GM19395 (cell line): Measurements from ENCODE around the gene CFAP44.
A peak's percentile ranks its signal among the peaks of the same experiment; 100 is the strongest.
"Not testable (repeated sequence)": the region's sequence is repeated elsewhere in the genome, so short reads cannot be mapped to it uniquely, and the experiment has no call there.

Source experiments
- ATAC-seq: cut with Tn5 transposase; IDR thresholded peaks from one replicate; pipeline ENCODE4 v1.9.1; 2021; ENCODE audit warnings: mild to moderate bottlenecking, moderate library complexity; ENCODE audit not compliant: unreplicated experiment

Gene CFAP44, protein sequence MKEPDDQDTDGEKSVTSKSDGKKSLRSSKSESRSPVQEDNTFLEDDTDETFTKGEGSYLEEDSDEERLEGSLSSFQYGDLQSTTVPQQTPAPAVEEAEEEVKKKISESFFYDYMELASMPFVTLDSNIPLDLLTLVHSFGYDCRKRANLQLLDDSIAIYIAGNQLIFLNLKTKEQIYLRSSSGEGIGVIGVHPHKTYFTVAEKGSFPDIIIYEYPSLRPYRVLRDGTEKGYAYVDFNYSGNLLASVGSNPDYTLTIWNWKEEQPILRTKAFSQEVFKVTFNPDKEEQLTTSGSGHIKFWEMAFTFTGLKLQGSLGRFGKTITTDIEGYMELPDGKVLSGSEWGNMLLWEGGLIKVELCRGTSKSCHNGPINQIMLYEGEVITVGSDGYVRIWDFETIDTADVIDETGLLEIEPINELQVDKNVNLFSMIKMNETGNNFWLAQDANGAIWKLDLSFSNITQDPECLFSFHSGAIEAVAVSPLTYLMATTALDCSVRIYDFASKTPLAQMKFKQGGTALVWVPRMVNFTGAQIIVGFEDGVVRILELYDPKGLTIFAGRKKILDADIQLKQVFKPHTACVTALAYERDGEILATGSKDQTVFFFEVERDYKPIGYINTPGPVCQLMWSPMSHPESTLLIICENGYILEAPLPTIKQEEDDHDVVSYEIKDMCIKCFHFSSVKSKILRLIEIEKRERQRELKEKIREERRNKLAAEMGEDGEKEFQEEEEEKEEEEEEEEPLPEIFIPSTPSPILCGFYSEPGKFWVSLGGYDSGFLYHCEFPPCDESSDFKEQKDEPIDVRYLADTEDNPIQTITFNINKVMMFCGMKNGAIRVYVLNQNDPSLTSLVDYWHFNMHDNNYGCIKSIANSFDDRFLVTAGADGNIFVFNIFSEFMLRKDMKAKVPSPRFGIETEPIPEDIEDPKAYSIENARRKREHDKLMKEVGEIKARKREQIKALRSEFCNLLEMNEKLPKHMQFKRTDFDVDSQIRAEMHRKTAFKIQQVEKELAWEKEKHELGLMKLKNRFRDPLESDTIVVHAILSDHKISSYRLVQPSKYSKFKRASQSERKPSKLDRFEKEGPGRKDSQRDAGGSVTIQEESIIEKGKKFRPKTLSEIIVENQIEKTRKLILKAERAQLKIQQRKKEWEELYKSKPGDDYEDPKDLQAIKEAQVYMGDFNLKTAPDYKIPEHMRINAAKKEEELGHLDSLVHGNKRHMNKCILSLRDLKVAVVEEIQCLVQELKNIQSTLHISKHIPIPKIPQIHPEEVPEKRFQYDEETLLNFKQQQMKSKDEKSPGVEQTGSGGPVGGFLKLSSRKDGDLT (N-terminal part only)

DNA sequence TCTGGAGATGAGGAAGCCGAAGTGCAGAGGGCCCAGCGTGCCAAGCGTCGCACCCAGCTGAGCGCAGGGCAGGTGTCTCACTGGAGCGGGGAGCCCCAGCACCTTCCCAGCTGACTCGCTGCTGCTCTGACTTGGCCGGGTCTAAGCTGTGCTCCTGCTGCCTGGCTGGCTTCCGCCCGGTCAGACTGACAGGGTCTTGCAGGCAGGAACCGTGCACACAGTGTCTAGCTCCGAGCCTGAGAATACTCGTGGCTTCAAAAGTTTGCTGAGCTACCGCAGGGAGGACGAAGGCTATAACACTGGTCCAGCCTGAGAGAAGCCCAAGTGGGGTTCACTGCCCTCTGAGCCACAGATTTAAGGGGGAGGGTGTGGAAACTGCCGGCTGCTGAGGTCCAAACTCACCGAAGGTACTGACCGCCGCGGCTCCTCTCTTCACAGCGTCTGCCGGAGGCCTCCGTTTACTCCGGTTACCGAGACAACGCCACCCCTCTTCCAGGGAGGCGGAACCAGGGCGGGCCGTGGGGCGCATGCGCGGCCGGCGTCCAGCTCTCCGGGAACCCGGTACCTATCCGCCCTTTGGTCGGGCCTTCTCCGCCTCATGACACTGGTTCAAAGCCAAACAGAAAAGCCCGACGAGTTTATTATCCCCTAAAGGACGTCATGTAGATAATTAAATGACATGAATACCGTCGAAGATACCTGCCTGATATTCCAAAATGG, at the start of gene CFAP44:
CFAP44 (minus strand) TSS at position 443 of the 720 bp plus-strand sequence. CDS start 7,829 bp downstream, outside the sequence.
- no peak for ATAC-seq

DNA sequence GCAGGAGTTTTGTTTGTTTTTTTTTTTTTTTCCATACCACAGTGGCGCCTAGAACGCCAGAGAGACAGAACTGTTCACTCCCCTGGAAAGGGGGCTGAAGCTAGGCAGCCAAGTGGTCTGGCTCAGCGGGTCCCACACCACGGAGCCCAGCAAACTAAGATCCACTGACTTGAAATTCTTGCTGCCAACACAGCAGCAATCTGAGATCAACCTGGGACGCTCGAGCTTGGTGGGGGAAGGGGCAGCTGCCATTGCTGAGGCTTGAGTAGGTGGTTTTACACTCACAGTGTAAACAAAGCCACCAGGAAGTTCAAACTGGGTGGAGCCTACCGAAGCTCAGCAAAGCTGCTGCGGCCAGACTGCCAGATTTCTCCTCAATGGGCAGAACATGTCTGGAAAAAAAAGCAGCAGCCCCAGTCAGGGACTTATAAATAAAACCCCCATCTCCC, 43.9 kb upstream of the CFAP44 start:
- no peak for ATAC-seq

DNA sequence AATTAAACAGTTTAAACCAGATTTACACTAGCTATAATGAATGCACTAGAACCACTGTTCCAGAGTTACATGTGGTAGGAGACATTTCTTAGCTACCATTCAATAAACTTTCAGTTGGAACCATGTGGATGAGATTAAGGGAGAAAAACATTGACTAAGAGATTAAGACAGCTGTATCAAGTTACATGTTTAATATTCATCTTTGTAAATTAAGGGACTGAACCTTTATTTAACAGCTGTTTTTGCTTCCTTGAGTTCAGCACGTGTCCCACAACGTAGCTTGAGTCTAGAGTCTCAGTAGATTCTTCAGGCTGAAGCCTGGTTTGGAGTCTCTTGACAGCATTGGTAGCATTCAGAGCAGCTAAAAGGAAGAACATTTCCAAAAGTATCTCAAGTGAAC, 27.2 kb upstream of the CFAP44 start:
- no peak for ATAC-seq

DNA sequence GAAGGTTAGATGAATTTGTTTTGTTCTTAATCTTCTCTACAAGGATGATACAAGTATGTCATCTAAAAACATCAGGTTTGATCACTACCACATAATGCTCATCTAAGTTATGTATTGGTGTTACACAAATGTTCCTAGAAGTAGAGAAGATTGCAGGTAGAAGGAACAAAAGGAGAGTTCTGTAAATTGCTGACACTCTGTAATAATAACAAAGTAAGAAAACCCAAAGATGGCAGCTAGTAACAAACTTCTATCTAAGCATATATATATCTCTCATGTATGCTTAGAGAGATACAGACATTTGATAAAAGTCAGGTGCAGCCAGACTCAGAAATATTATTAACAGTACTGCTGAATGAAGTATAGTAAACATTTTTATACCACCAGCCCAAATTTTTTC, 20.2 kb upstream of the CFAP44 start:
- ATAC-seq = no peak

DNA sequence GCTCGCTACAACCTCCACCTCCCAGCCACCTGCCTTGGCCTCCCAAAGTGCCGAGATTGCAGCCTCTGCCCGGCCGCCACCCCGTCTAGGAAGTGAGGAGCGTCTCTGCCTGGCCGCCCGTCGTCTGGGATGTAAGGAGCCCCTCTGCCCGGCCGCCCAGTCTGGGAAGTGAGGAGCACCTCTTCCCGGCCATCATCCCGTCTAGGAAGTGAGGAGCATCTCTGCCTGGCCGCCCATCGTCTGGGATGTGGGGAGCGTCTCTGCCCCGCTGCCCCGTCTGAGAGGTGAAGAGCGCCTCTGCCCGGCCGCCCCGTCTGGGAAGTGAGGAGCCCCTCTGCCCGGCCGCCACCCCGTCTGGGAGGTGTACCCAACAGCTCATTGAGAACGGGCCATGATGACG, 17.3 kb upstream of the CFAP44 start:
- ATAC-seq = not testable (repeated sequence)

DNA sequence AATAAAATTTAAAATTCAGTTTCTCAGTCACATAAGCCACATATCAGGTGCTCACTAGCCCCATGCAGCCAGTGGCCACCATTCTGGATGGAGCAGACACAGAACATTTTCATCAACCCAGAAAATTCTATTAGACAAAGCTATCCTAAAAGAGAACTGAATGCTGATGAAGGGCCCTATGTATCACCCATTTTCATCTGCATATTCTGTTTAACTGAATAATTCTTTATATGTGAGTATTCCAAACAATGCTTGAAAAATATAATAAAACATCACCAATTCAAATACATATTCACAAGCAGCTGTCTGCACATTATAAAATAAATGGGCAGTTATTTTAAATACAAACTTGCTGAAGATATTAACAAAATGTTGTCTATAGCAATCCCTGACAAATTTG, 14.2 kb upstream of the CFAP44 start:
- ATAC-seq = no peak

DNA sequence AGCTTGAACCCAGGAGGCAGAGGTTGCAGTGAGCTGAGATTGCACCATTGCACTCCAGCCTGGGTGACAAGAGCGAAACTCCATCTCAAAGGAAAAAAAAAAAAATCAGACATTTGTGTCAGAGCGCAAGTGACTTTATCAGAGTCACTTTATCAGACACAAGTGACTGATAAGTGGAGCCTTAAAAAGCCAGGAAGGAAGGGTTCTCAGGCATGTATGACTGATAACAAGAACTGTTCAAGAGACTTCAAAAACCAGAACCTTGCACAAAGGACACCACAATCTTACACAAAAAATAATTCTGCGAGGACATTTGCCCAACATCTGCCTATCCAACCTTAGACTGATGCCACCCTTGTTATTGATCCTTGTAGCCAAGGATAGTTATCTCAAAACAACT, 13.3 kb upstream of the CFAP44 start:
- ATAC-seq = no peak

DNA sequence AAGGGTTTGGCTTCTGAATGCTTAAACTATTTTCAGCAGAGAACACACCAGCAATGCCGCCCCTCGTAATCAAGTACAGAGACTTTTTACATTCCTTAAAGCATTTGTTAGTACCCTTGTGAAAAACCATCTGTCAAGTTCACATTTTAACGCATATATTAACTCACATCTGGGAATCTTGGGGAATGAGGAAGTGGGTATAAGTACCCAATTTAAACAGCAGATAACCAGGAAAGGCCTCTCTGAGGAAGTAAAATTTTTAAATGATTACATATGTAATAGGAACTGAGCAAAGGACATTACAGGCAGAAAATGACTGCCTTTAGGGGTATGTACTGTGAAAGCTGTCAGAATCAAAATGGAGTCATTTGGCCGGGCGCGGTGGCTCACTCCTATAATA, 12.8 kb upstream of the CFAP44 start:
- ATAC-seq = no peak

DNA sequence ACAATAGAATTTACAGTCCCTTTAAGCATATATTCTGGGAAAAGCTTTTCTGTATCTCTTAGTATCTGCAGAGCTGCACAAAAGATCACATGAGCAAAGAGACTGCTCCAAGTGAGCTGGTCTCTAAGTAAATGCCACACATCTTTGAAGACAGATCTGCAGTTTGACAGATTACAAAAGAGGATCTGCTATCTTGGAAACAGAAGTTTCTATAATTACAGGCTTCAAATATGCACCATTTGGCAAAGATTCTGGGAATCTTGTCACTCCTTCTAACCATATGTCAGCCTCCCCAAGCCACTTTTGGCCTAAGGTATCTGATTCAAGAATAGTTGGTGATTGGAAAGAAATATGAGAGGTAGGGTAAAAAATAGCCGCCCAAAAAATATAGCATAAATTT, 9.6 kb upstream of the CFAP44 start:
- no peak for ATAC-seq

DNA sequence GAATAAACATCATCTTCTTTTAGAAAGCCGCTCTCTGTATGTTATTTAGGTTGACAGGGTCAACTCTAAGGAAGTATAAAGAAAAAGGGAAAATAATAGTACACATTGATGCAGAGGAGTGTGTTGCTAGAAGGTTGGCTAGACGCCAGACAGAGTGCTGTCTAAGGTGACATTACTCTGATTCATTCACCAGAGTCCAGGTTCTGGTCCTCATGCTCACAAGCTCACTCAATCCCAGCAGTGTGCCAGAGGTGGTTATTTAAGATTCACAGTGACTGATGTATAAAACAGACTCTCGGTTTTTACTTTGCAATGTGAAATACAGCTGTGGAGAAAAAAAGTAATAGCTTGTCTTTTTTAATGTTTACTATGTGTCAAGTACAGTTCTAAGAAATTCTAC, 1.7 kb downstream of the CFAP44 start:
- ATAC-seq = no peak

DNA sequence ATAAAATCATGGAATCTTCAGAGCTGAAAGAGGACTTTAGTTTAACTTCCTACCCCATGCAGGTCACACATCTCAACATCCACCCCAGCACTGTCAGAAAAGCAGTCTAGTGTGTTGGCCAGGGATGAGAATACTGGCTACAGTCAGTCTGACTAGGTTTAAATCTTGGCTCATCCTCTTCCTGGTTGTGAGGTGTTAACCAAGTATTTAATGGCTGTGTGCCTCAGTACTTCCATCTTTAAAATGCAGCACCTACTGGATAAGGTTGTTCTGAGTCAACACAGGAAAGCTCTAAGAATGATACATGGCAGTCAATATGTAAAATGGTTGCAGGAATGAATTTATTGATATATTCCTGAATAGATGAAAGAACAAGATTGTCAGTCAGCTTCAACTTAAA, 3.1 kb downstream of the CFAP44 start:
- no peak for ATAC-seq

DNA sequence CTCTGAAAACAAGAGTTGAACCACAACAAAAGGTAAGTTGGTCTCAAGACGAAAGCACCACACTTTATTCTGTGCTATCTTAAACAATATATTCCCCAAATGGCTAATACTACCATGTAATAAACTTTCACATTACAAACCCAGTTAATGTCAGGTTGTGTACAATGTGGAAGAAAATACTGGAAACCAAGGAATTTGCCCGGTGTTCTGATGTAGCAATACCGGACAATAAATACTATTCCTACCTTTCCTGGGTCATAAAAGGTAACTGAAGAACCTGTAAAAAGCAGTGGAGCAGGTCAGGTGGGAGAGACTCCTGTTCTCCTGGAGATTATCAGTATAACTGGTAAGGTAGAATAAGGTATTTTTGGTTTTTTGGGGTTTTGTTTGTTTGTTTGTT, 3.9 kb downstream of the CFAP44 start:
- ATAC-seq = no peak

DNA sequence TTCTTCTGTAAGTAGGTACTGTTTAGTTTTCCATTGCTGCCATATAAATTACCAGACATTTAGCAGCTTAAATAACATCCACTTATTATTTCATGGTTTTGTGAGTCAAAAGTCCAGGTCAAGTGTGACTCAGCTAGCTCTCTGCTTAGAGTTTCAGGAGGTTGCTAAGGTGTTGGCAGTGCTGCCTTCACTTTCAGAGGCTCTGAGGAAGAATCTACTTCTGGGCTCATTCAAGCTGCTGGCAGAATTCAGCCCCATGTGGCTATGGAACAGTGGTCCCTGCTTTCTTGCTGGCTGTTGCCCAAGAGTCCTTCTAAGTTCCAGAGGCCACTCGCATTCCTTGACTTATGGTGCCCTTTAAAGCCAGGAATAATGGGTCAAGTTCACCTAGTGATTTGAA, 4.5 kb downstream of the CFAP44 start:
- no peak for ATAC-seq

DNA sequence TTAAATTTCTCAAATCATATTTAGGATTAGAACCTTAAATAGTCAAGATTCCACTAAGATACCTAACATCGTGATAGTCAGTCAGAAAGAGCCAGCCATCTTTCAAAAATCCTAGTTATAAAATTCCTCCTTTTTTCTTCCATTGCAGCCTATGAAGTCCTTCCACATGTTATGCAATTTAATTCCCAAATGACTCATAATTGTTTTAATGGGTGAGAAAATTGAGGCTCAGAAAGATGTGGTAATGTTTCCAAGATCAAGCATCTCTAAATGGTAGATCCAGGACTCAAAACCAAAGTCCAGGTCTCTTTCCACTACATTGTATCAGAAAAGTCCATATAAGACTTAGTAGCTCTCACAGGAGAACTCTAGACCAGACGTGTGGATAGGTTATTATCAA, 9.5 kb downstream of the CFAP44 start:
- ATAC-seq = no peak

DNA sequence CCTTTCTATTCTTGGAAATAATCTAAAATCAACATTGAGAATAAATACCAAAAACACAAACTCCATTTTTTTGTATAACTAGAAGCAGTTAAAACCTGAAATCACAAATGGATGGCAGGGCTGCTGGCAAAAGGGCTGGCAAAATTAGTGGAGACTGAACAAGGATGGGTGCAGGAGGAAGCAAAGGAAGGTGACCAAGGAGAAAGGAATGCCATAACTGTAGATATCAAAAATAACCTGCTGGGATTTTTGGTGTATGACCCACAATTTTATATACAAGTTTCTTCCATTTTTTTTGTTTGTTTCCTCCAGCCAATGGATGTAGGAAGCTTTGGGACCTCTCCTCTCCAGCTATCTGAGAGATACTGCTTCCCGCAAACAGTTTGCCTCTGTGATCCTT, 12.7 kb downstream of the CFAP44 start:
- ATAC-seq = no peak

DNA sequence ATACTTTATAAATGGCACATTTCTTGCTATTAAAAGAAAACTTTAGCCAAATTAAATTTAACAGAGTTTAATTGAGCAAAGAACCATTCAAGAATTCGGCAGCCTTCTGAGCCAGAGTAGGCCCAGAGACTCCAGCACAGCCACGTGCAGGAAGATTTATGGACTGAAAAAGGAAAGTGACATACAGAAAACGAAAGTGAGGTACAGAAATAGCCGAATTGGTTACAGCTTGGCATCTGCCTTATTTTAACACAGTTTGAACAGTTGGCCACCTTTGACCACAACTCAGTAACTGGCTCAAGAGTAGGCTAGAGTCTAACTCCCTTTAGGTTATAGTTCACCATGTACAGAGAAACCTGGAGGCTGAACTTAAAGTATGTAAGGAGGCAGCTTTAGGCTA, 17.6 kb downstream of the CFAP44 start:
- peak; percentile 67 for ATAC-seq

DNA sequence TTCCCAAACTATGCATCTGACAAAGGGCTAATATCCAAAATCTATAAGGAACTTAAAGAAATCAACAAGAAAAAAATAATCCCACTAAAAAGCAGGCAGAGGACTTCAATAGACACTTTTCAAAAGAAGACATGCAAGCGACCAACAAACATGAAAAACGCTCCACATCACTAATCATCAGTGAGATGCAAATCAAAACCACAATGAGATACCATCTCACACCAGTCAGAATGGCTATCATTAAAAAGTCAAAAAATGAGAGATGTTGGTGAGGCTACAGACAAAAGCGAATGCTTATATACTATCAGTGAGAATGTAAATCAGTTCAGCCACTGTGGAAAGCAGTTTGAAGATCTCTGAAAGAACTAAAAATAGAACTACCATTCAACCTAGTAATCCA, 20.2 kb downstream of the CFAP44 start:
- ATAC-seq = no peak

DNA sequence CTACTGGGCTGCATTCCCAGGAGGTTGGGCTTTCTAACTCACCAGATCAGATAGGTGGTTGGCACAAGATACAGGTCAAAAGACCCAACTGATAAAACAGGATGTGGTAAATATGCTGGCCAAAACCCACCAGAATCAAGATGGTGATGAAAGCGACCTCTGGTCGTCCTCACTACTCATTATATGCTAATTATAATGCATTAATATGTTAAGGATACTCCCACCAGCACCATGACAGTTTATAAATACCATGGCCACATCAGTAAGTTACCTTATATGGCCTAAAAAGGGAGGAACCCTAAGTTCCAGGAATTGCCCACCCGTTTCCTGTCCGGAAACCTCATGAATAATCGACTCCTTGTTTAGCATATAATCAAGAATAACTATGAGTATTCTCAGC, 31.6 kb downstream of the CFAP44 start:
- ATAC-seq = no peak

DNA sequence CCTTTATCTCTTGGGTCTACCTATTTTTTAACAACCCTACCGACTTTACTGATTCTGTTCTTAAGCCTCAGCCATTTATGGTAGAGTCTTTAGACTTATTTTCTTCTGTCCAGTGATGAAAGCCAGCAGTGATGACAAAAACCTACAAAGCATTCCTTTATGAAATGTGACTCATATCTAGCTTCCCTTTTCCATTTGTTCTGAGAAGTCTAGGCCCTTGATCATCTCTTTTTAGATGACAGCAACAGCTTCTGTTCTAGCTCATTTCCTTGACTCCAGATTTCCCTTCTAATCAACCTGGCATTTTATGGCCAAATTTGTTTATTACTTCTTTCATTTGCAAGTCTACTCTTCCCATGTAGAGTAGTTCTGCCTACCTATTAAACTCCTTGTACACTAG, 36.1 kb downstream of the CFAP44 start:
- ATAC-seq = no peak

DNA sequence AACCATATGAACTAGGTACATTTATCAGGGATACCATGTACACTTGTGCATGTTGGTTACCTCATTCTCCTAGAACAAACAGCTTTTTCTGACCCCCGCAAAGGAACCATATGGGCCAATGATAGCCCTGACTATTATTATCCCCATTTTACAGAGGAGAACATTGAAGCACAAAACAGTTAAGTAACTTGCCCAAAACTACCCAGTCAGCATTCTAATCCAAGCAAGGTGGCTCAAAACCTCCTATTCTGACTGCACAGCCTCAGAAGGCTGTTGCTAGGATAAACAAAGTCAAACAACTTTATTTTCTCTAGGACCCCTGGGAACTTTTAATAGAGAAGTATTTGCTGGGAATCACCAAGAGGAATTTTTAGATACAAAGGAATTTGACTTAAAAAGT, 36.7 kb downstream of the CFAP44 start:
- no peak for ATAC-seq
